ENCODE data around the gene POLA1. TPM values are rescaled to one million over a fixed set of nuclear protein-coding genes. Genes with fewer than 3 reads are reported as not detected.

Gene POLA1
- total and polyA plus RNA-seq, 7 donors: 3.5 to 9.4 (median 6.8) TPM

GRCh38 chrX:25018682-25019081 lies 325.0 kb downstream of the POLA1 start:
- TF ChIP-seq, protein P1, sequence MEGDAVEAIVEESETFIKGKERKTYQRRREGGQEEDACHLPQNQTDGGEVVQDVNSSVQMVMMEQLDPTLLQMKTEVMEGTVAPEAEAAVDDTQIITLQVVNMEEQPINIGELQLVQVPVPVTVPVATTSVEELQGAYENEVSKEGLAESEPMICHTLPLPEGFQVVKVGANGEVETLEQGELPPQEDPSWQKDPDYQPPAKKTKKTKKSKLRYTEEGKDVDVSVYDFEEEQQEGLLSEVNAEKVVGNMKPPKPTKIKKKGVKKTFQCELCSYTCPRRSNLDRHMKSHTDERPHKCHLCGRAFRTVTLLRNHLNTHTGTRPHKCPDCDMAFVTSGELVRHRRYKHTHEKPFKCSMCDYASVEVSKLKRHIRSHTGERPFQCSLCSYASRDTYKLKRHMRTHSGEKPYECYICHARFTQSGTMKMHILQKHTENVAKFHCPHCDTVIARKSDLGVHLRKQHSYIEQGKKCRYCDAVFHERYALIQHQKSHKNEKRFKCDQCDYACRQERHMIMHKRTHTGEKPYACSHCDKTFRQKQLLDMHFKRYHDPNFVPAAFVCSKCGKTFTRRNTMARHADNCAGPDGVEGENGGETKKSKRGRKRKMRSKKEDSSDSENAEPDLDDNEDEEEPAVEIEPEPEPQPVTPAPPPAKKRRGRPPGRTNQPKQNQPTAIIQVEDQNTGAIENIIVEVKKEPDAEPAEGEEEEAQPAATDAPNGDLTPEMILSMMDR (IDR thresholded peaks at IDR 0.05): no peak
- DNase-seq (no peak), ATAC-seq (no peak)
- 30 to 38% (median 36%) methylated on average over 3 of the region's 3 CpGs for WGBS, 3 donors
- Histone ChIP-seq H3K27ac (no peak overlapping the region), H3K27me3 (ENCODE audit: insufficient read depth in 3 of 3, low read length in 2 of 3) (peaks cover 0 to 99% (median 13%) of the 10 kb centered on the region in 3 donors), H3K4me3 (no peak overlapping the region), H3K36me3 (ENCODE audit: insufficient read depth in 1 of 2, low read depth in 1 of 2) (no peaks in the 10 kb centered on the region), H3K9me3 (no peaks in the 10 kb centered on the region), H3K4me1 (peaks cover 5% of the 10 kb centered on the region)
- intact Hi-C loops (cut with DNase I): loop anchor here in 1 of 2 donors (5.0 to 10.0 kb wide), 3 partner anchors 124 to 264 kb away; no protein-coding TSS in a partner anchor

DNA sequence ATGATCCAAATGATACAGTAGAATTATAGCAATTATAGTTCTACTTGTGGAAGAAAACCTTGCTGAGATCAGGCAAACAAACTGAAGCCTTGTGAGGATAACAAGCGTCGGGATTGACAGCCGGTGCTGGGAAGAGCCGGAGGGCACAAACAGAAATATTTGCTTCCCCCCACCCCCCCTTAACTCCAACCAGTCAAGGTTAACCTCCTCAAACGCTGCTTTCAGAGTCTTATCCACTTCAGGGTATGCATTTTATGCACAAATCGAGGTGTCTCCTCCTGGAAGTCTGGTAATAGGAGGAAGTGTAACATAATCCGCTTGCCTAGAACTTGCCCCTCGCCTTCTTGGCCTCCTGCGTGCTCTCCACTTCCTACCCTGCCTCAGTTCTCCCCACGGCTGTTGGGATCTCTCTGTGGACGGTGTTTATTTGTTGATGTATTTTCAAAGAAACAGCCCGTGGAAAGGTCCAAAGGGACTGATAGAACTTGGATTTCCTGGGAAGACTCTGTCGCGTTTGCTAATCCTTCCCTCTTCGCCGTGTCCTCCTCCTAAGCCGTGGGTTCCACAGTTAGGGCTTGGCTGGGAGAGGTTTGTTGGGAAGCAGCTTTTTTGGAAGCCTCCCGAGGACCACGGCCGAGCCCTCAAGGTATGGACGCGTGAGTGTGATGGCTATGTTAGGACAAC lies 326.1 kb downstream of the POLA1 start:
- H3K36me3 ChIP-seq (ENCODE audit: insufficient read depth in 1 of 2, low read depth in 1 of 2): no peaks in the 10 kb centered on the region

GRCh38 chrX:25020391-25020904 lies 326.7 kb downstream of the POLA1 start:
- TF ChIP-seq, protein P1 (IDR thresholded peaks at IDR 0.05): no peak
- Histone ChIP-seq H3K4me3 (peak overlapping the region; percentile 42), H3K4me1 (peaks cover 5% of the 10 kb centered on the region), H3K36me3 (ENCODE audit: insufficient read depth in 1 of 2, low read depth in 1 of 2) (no peaks in the 10 kb centered on the region), H3K9me3 (no peaks in the 10 kb centered on the region), H3K27ac (no peak overlapping the region), H3K27me3 (ENCODE audit: insufficient read depth in 3 of 3, low read length in 2 of 3) (peaks cover 0 to 82% (median 13%) of the 10 kb centered on the region in 3 donors)
- intact Hi-C loops (cut with DNase I): no loop called here
- DNase-seq (no peak), ATAC-seq (no peak)
- WGBS, 3 donors: 1 to 20% (median 2%) methylated on average over 10 to 27 of the region's 27 CpGs

More for the DNA sequence above, 326.1 kb downstream of the POLA1 start:
- intact Hi-C loops (cut with DNase I): loop anchor here in 1 of 2 donors (5.0 to 10.0 kb wide), 3 partner anchors 122 to 265 kb away; no protein-coding TSS in a partner anchor
- Histone ChIP-seq H3K27ac (no peak overlapping the region), H3K4me3 (peak overlapping the region; percentile 42), H3K27me3 (ENCODE audit: insufficient read depth in 3 of 3, low read length in 2 of 3) (peaks cover 0 to 88% (median 13%) of the 10 kb centered on the region in 3 donors), H3K4me1 (peaks cover 5% of the 10 kb centered on the region), H3K9me3 (no peaks in the 10 kb centered on the region)
- ATAC-seq: no peak
- TF ChIP-seq, protein P1 (IDR thresholded peaks at IDR 0.05): no peak
- 8 to 21% (median 8%) methylated on average over 20 to 22 of the region's 22 CpGs for WGBS, 3 donors
- no peak for DNase-seq

DNA sequence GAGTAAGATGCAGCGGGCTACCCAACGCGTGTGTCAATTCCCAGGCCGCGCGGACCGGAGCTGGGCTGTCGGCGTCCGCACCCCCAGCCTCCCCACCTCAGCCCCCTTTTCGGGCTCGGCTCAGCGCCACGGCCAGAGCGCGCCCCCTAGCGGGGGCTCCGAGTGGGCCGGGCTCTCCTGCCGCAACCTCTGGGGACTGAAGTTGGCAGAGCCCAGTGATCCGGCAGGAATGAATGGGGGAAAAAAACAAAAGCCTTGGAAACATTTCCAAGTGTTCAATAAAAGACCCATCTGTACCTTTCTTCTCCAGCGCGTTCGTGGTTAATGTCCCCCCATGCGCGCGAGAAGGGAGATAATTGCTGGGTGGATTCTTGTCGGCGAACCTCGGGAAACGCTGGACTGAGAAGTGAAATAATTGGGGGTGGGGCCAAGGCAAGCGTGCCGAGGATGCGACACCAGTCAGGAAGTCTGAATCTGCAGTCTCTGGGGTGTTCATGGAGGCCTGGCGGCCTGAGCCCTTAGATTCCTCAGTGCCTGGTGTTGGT lies 327.3 kb downstream of the POLA1 start:
- Histone ChIP-seq H3K36me3 (ENCODE audit: insufficient read depth in 1 of 2, low read depth in 1 of 2) (no peaks in the 10 kb centered on the region), H3K9me3 (no peaks in the 10 kb centered on the region), H3K27me3 (ENCODE audit: insufficient read depth in 3 of 3, low read length in 2 of 3) (peaks cover 0 to 77% (median 13%) of the 10 kb centered on the region in 3 donors), H3K4me3 (peak overlapping the region; percentile 42), H3K4me1 (peaks cover 5% of the 10 kb centered on the region), H3K27ac (no peak overlapping the region)
- intact Hi-C loops (cut with DNase I): no loop called here
- WGBS, 3 donors: 3 to 16% (median 4%) methylated on average over 23 to 35 of the region's 35 CpGs
- TF ChIP-seq, protein P1 (IDR thresholded peaks at IDR 0.05): peak; percentile 49
- peak in 1 of 2 donors; percentile 54 for DNase-seq
- ATAC-seq: peak; percentile 41 to 69 (median 60)

Measured in psoas muscle (tissue), 8 donors.